ENCODE results near the gene PLP2.
A peak's percentile ranks its signal among the peaks of the same experiment; 100 is the strongest.

The PLP2 gene

DNA sequence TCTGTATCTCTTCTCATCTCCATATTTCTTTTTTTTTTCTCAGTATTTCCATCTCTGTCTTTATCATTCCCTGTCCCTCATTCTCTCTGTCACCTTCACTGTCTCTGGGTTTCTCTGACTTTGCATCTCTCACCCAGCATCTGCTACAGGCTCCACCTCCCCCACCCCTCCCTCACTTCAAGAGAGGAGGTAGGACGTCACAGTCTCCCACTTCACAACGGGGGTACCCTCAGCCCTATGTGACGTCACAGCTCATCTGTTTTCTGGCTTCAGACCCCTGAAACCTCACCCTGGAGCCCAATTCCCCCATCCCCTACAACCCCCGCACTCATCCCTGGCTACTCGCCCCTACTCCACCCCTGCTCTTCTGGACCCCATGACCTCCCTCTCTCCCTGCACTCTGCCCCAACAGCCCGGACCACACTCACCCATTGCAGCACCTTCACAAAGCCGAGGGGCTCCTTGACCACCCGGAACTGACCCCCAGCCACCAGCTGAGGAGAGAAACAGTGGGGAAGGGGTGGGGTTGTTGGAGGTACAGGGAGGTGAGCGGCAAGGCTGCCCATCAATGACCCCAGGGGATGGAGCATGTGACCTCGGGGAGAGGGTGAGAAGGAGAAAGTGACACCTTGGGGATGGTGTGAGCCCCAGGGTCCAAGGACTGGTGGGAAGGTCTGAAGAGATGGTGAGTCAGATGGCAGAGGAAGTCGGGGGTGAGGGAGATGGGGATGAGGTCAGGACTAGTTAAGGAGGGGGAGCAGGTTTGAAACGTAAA lies 27.0 kb downstream of the PLP2 start:
- no peaks in the 10 kb centered on the region for H3K9me2 ChIP-seq (ENCODE audit: low read depth, low read length)
- no peaks in the 10 kb centered on the region for H3K36me3 ChIP-seq (ENCODE audit: insufficient read depth, low read length)
- H3K4me3 ChIP-seq (ENCODE audit: low read depth, low read length, poor library complexity, severe bottlenecking), result no peak overlapping the region
- H3K27me3 ChIP-seq (ENCODE audit: insufficient read depth, low read length), result no peaks in the 10 kb centered on the region
- TF ChIP-seq EZH2 (IDR thresholded peaks at IDR 0.05; ENCODE audit: borderline replicate concordance, low read length) (no peak), CTCF (IDR thresholded peaks at IDR 0.05; ENCODE audit: low read length) (no peak)
- no peak overlapping the region for H3K27ac ChIP-seq (ENCODE audit: low read depth, low read length, poor library complexity, severe bottlenecking)
- no peaks in the 10 kb centered on the region for H3K79me2 ChIP-seq (ENCODE audit: insufficient read depth, low read length)
- H3F3A ChIP-seq (ENCODE audit: insufficient read depth, low read length), result no peaks in the 10 kb centered on the region
- H4K20me1 ChIP-seq (ENCODE audit: insufficient read depth, low read length), result no peaks in the 10 kb centered on the region
- H3K9me3 ChIP-seq (ENCODE audit: low read length), result no peaks in the 10 kb centered on the region
- no peak overlapping the region for H3K9ac ChIP-seq (ENCODE audit: low read length)
- no peak overlapping the region for H3K4me2 ChIP-seq (ENCODE audit: low read length)
- no peak overlapping the region for H2AFZ ChIP-seq (ENCODE audit: low read length)
- peaks cover 10% of the 10 kb centered on the region for H3K4me1 ChIP-seq (ENCODE audit: insufficient read depth, low read length, severe bottlenecking)

GRCh38 chrX:49199315-49199595 lies 27.6 kb downstream of the PLP2 start:
- Histone ChIP-seq H2AFZ (ENCODE audit: low read length) (no peak overlapping the region), H3K4me3 (ENCODE audit: low read depth, low read length, poor library complexity, severe bottlenecking) (no peak overlapping the region), H3K79me2 (ENCODE audit: insufficient read depth, low read length) (no peaks in the 10 kb centered on the region), H3K9me2 (ENCODE audit: low read depth, low read length) (no peaks in the 10 kb centered on the region), H3F3A (ENCODE audit: insufficient read depth, low read length) (no peaks in the 10 kb centered on the region), H3K27ac (ENCODE audit: low read depth, low read length, poor library complexity, severe bottlenecking) (no peak overlapping the region), H3K27me3 (ENCODE audit: insufficient read depth, low read length) (no peaks in the 10 kb centered on the region), H3K36me3 (ENCODE audit: insufficient read depth, low read length) (no peaks in the 10 kb centered on the region), H4K20me1 (ENCODE audit: insufficient read depth, low read length) (no peaks in the 10 kb centered on the region), H3K9ac (ENCODE audit: low read length) (no peak overlapping the region), H3K9me3 (ENCODE audit: low read length) (no peaks in the 10 kb centered on the region), H3K4me1 (ENCODE audit: insufficient read depth, low read length, severe bottlenecking) (peaks cover 10% of the 10 kb centered on the region), H3K4me2 (ENCODE audit: low read length) (no peak overlapping the region)
- TF ChIP-seq CTCF (IDR thresholded peaks at IDR 0.05; ENCODE audit: low read length) (no peak), EZH2 (IDR thresholded peaks at IDR 0.05; ENCODE audit: borderline replicate concordance, low read length) (no peak)

DNA sequence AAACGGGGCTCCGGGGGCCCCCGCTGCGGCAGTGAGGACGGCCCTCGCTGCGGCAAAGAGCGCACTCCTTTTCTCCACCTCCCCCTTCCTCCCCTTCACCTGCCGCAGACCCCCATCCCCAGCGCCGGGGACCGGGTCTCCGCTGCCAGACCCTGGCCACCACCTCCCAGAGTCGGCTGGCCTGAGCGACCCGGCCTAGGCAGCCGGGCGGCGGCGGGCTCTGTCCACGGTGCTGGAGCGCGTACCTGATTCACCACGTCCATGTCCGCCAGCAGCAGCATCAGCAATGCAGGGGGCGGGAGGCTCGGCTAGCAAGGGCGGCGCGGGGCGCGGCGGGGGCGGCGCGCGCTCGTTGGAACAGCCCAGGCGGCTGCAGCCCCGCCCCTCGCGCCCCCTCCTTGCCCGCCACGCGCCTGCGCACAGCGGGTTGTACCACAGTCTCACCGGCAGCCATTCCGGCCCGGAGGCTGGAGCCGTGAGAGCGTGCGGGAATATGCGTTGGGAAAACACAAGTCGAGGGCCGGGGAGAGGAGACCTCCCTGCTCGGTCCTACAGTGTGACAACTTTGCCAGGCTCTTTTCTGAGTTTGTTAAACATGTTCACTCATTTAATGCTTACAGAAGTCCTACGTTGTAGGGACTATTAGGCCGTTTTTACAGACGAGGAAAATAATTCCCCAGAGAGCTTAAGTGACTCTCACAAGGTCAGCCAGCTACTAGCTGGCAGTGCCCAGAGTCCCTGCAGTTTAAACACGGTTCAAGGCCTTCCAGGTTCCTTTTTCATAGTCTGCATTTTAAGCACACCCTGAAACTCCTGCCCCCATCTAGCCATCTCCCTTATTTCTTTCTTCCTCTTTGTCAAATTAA lies 28.4 kb downstream of the PLP2 start, which contains the start of gene SYP:
Gene SYP, minus strand, starts transcription at position 288 of the 866 bp plus-strand sequence. Its CDS starts 7 bp downstream, at position 281.
- Histone ChIP-seq H3K79me2 (ENCODE audit: insufficient read depth, low read length) (no peaks in the 10 kb centered on the region), H4K20me1 (ENCODE audit: insufficient read depth, low read length) (no peaks in the 10 kb centered on the region), H3K9me3 (ENCODE audit: low read length) (no peaks in the 10 kb centered on the region), H3K27ac (ENCODE audit: low read depth, low read length, poor library complexity, severe bottlenecking) (no peak within 1 kb of the TSS), H3K4me2 (ENCODE audit: low read length) (peak within 1 kb of the TSS; percentile 83), H3F3A (ENCODE audit: insufficient read depth, low read length) (no peaks in the 10 kb centered on the region), H3K9ac (ENCODE audit: low read length) (peak within 1 kb of the TSS; percentile 67), H3K4me3 (ENCODE audit: low read depth, low read length, poor library complexity, severe bottlenecking) (peak within 1 kb of the TSS; percentile 58), H3K27me3 (ENCODE audit: insufficient read depth, low read length) (no peaks in the 10 kb centered on the region), H3K36me3 (ENCODE audit: insufficient read depth, low read length) (no peaks in the 10 kb centered on the region), H2AFZ (ENCODE audit: low read length) (no peak within 1 kb of the TSS), H3K9me2 (ENCODE audit: low read depth, low read length) (no peaks in the 10 kb centered on the region), H3K4me1 (ENCODE audit: insufficient read depth, low read length, severe bottlenecking) (peaks cover 10% of the 10 kb centered on the region)
- TF ChIP-seq CTCF (IDR thresholded peaks at IDR 0.05; ENCODE audit: low read length), result no peak
- TF ChIP-seq EZH2 (IDR thresholded peaks at IDR 0.05; ENCODE audit: borderline replicate concordance, low read length), result no peak

All from OCI-LY1 (cell line).